ENCODE data around the gene IQSEC3.
A peak's percentile ranks its signal among the peaks of the same experiment; 100 is the strongest.

The IQSEC3 gene

GRCh38 chr12:202081-202731, 135.6 kb downstream of the IQSEC3 start:
- H3K4me3 Mint-ChIP-seq, result peak overlapping the region; percentile 57
- no peak overlapping the region for H3K27ac Mint-ChIP-seq
- no peaks in the 10 kb centered on the region for H3K9me3 Mint-ChIP-seq (ENCODE audit: low read depth)
- H3K4me1 Mint-ChIP-seq (ENCODE audit: low read depth), result peaks cover 2% of the 10 kb centered on the region
- H3K36me3 Mint-ChIP-seq, result no peaks in the 10 kb centered on the region
- peaks cover 32% of the 10 kb centered on the region for H3K27me3 Mint-ChIP-seq

DNA sequence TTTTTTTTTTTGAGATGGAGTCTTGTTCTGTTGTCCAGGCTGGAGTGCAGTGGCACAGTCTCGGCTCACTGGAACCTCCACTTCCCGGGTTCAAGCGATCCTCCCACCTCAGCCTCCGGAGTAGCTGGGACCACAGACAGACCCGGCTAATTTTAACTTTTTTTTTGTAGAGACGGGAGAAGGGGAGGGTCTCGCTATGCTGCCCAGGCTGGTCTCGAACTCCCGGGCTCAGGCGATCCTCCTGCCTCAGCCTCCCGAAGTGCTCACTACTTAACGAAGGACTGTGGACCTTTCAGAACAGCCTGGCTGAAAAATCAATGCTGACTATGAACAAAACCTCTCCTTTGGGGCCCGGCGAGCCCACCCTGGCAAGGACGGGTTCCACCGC, 136.5 kb downstream of the IQSEC3 start:
- no peaks in the 10 kb centered on the region for H3K36me3 Mint-ChIP-seq
- H3K9me3 Mint-ChIP-seq (ENCODE audit: low read depth), result no peaks in the 10 kb centered on the region
- no peak overlapping the region for H3K4me3 Mint-ChIP-seq
- H3K27ac Mint-ChIP-seq, result no peak overlapping the region
- peaks cover 35% of the 10 kb centered on the region for H3K27me3 Mint-ChIP-seq
- H3K4me1 Mint-ChIP-seq (ENCODE audit: low read depth), result peaks cover 2% of the 10 kb centered on the region

- Mint-ChIP-seq H3K27me3 (peaks cover 36% of the 10 kb centered on the region), H3K27ac (no peak overlapping the region), H3K36me3 (no peaks in the 10 kb centered on the region), H3K4me1 (ENCODE audit: low read depth) (peaks cover 2% of the 10 kb centered on the region), H3K4me3 (no peak overlapping the region), H3K9me3 (ENCODE audit: low read depth) (no peaks in the 10 kb centered on the region)
These were observed 137.1 kb downstream of the IQSEC3 start for GRCh38 chr12:203462-204260.

- Mint-ChIP-seq H3K27ac (no peak overlapping the region), H3K4me3 (no peak overlapping the region), H3K4me1 (ENCODE audit: low read depth) (peaks cover 2% of the 10 kb centered on the region), H3K9me3 (ENCODE audit: low read depth) (no peaks in the 10 kb centered on the region), H3K36me3 (peaks cover 3% of the 10 kb centered on the region), H3K27me3 (peaks cover 40% of the 10 kb centered on the region)
These were observed 137.7 kb downstream of the IQSEC3 start for GRCh38 chr12:204261-204678.

DNA sequence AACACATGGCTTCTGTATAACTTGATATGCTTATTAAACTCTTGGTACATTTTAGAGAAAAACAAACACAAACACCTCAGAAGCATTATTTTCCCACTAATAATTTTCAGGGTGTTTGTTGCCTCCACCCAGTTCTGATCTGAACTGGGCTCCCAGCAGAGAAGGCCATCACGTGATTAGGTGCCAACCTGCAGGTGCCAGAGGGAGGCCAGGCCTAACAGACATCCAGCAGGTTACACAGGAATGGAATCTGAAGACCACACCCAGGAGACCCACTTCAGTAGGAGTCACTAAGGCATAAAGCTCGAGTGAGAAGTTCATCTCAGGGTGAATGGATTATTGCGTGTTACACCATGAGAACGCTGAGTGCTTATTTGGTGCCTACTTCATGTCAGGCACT, 138.5 kb downstream of the IQSEC3 start:
- H3K4me1 Mint-ChIP-seq (ENCODE audit: low read depth), result peaks cover 2% of the 10 kb centered on the region

DNA sequence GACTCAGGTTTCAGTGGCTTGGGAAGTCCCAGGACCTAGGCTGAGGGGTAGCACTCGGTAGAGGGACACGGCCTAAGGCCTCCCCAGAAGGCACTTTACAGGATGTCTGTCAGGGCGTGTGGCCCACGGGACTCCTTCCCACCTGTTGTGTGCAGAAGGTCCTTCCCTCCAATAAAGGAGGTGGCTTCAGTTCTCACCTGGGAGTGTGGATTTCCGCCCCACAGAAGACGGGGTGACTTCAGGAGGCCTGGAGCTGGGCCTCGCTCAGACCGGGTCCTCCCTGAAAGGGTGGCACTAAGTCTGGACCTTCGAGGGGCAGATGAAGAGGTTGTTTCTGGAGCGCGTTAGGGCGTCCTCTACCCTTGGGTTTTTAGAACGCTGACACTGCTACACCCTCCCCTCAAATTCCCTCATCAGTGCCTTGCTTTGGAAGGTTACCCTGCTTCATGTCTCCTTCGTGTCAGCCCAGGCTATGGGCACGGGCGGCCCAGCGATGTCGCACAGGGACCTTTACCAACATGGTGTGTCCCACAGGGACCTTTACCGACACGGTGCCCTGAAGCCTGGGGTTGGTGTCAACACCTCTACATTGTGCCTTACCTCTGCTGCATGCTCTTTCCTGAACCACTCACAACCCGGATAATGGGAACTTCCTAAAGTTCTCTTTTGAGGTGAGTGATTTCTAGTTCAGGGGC, 140.3 kb downstream of the IQSEC3 start:
- no peaks in the 10 kb centered on the region for H3K9me3 Mint-ChIP-seq (ENCODE audit: low read depth)
- H3K36me3 Mint-ChIP-seq, result peaks cover 3% of the 10 kb centered on the region
- peaks cover 42% of the 10 kb centered on the region for H3K27me3 Mint-ChIP-seq
- no peak overlapping the region for H3K4me3 Mint-ChIP-seq
- H3K4me1 Mint-ChIP-seq (ENCODE audit: low read depth), result peaks cover 2% of the 10 kb centered on the region
- no peak overlapping the region for H3K27ac Mint-ChIP-seq

More for the DNA sequence above, 138.5 kb downstream of the IQSEC3 start:
- Mint-ChIP-seq H3K9me3 (ENCODE audit: low read depth) (no peaks in the 10 kb centered on the region), H3K27ac (no peak overlapping the region), H3K36me3 (peaks cover 3% of the 10 kb centered on the region), H3K27me3 (peaks cover 40% of the 10 kb centered on the region), H3K4me3 (no peak overlapping the region)

GRCh38 chr12:207804-208203, 141.2 kb downstream of the IQSEC3 start:
- no peak overlapping the region for H3K4me3 Mint-ChIP-seq
- no peak overlapping the region for H3K27ac Mint-ChIP-seq
- H3K4me1 Mint-ChIP-seq (ENCODE audit: low read depth), result no peaks in the 10 kb centered on the region
- H3K36me3 Mint-ChIP-seq, result peaks cover 3% of the 10 kb centered on the region
- H3K27me3 Mint-ChIP-seq, result peaks cover 37% of the 10 kb centered on the region
- H3K9me3 Mint-ChIP-seq (ENCODE audit: low read depth), result no peaks in the 10 kb centered on the region

- H3K4me1 Mint-ChIP-seq (ENCODE audit: low read depth), result no peaks in the 10 kb centered on the region
- H3K27me3 Mint-ChIP-seq, result peaks cover 41% of the 10 kb centered on the region
- peaks cover 3% of the 10 kb centered on the region for H3K36me3 Mint-ChIP-seq
- no peaks in the 10 kb centered on the region for H3K9me3 Mint-ChIP-seq (ENCODE audit: low read depth)
- no peak overlapping the region for H3K27ac Mint-ChIP-seq
- no peak overlapping the region for H3K4me3 Mint-ChIP-seq
These were observed 142.2 kb downstream of the IQSEC3 start for GRCh38 chr12:208813-209212.

DNA sequence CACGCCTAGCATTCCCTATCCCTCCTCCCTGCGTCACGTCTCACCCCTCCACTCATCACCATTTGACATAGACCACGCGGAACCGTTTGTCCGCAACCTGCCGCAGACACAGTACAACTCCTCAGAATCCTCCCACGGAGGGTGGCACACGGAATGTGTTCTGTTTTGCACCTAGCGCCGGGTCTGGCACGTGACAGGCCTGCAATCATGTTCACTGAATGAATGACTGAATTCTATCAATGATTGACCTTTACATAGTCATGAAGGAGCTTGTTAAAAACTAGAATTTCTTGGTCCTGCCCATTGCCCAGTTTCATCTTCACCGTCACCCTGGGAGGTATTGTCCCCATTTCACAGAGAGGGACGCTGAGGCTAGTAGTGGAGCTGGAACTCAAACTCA, 142.7 kb downstream of the IQSEC3 start:
- no peaks in the 10 kb centered on the region for H3K4me1 Mint-ChIP-seq (ENCODE audit: low read depth)
- no peak overlapping the region for H3K27ac Mint-ChIP-seq
- peaks cover 3% of the 10 kb centered on the region for H3K36me3 Mint-ChIP-seq
- no peak overlapping the region for H3K4me3 Mint-ChIP-seq
- H3K27me3 Mint-ChIP-seq, result peaks cover 42% of the 10 kb centered on the region
- H3K9me3 Mint-ChIP-seq (ENCODE audit: low read depth), result no peaks in the 10 kb centered on the region

DNA sequence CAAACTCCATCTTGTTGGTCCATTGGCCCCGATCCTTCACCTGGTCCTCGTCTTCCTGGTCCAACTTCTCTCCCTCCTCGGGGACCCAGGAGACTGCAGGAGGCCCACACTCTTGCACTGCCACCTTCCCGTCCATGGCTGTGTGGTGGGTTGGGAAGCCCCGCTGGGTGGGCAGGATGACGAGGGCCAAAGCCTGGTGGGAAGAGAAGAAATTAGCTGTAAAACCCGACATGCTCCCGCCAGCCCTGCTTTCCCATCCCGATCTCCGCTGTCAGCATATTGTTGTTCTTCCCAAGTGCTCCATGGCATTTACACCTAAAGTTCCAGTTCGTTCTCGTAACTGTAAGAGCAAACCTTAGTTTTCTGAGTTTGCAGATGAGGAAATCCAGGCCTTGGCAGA, 143.3 kb downstream of the IQSEC3 start:
- Mint-ChIP-seq H3K27ac (no peak overlapping the region), H3K4me3 (no peak overlapping the region), H3K36me3 (peaks cover 3% of the 10 kb centered on the region), H3K4me1 (ENCODE audit: low read depth) (no peaks in the 10 kb centered on the region), H3K27me3 (peaks cover 39% of the 10 kb centered on the region), H3K9me3 (ENCODE audit: low read depth) (no peaks in the 10 kb centered on the region)

DNA sequence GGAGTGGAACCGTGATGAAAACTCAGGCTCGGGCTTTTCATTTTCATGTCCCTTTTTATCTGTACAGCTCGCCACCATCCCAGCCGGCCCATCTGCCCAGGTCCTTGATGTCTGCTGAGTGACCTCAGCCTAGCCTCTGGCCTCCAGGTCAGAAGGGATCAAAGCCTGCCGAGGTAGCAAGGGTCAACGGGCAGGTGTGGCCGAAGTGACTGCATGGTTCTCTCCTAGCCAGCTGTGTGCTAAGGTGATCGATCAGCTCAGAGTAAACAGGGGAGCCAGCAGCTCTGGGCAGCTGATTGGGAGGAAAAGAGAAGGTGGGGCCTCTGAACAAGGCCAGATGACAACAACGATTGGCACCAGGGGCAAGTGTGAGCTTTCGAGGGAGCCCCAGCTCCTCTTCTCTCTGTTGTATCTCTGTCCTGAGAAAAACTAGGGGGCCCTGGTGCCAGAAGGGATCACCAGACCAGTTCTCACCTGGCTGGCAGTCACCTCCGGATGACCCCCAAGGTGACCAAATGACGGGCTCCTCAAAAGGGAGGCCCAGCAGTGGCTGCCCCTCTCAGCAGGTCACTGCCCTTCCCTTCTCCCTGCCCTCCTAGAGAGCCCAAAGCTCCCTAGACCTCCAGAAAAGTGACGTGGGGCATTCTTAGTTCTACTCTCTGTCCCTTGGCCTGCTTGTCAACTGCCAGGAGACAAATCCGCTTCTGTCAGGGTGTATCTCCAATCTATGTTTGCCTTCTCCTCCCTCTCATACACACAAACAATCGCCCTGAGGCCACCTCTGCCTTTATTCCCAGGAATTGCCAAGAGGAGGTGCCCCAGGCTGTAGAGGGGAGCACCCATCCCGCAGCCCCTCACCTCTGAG, 143.9 kb downstream of the IQSEC3 start:
- no peak overlapping the region for H3K4me3 Mint-ChIP-seq
- no peaks in the 10 kb centered on the region for H3K9me3 Mint-ChIP-seq (ENCODE audit: low read depth)
- no peak overlapping the region for H3K27ac Mint-ChIP-seq
- H3K27me3 Mint-ChIP-seq, result peaks cover 37% of the 10 kb centered on the region
- H3K36me3 Mint-ChIP-seq, result peaks cover 3% of the 10 kb centered on the region
- no peaks in the 10 kb centered on the region for H3K4me1 Mint-ChIP-seq (ENCODE audit: low read depth)

- Mint-ChIP-seq H3K27me3 (peaks cover 31% of the 10 kb centered on the region), H3K4me3 (no peak overlapping the region), H3K27ac (no peak overlapping the region), H3K4me1 (ENCODE audit: low read depth) (no peaks in the 10 kb centered on the region), H3K9me3 (ENCODE audit: low read depth) (no peaks in the 10 kb centered on the region), H3K36me3 (peaks cover 3% of the 10 kb centered on the region)
These were observed 144.5 kb downstream of the IQSEC3 start for GRCh38 chr12:211142-211465.

DNA sequence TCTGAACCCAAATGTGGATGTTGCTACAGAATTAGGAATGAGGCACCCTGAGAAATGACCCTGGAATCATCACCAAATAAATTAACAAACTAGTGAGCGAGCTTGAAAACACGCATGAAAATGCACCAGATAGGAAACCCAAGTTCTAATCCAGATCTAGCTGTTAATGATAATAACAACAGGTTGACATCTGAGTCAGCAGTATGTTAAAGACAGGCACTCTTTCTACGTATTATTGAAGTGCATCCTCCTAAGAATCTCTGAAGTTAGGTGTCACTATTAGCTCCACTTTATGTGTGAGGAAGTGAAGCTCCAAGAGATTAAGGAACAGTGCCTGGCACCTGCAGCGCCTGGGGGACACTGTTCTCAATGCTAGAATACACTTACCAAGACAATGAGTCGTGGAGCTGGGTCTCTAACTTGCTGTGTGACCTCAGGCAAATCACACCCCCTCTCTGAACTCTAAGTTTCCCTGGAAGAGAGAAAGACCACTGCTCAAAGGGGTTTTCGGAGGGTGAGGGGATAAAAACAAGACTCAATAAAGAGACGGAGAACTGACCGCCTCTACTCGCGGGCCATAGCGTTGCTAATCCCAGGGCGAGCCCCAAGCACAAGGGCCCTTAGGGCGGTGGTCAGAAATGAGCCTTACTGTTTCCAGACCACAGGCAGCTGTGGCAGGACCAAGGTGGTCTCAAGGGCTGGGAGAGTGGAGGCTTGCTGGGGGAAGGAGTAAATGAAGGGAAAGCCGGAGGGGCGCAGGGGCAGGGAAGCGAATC, 145.3 kb downstream of the IQSEC3 start:
- H3K4me1 Mint-ChIP-seq (ENCODE audit: low read depth), result no peaks in the 10 kb centered on the region
- H3K36me3 Mint-ChIP-seq, result peaks cover 3% of the 10 kb centered on the region
- no peak overlapping the region for H3K27ac Mint-ChIP-seq
- peaks cover 27% of the 10 kb centered on the region for H3K27me3 Mint-ChIP-seq
- no peak overlapping the region for H3K4me3 Mint-ChIP-seq
- H3K9me3 Mint-ChIP-seq (ENCODE audit: low read depth), result no peaks in the 10 kb centered on the region

DNA sequence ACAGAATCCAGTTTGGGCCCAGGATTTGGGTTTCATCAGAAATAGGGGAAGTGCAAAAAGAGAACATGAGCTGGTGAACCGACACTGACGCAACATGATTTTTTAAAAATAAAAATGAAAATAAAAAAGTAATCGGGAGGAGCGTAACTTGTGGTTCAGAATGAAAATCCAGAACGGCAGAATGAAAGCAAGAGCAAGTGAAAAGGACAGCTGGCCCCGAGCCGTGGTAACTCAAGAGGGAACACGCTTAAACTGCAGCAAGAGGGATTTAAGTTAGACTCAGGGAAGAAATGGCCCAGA, 145.8 kb downstream of the IQSEC3 start:
- Mint-ChIP-seq H3K36me3 (peaks cover 3% of the 10 kb centered on the region), H3K27me3 (peaks cover 25% of the 10 kb centered on the region), H3K4me1 (ENCODE audit: low read depth) (no peaks in the 10 kb centered on the region), H3K9me3 (ENCODE audit: low read depth) (no peaks in the 10 kb centered on the region), H3K4me3 (no peak overlapping the region), H3K27ac (no peak overlapping the region)

Measured in activated naive CD8-positive, alpha-beta T cell (primary cell).